ENCODE results near the gene RRP8.

GRCh38 chr11:6557063-6557462 is 46.4 kb downstream of the RRP8 start:
- no peak for TF ChIP-seq CTCF (IDR thresholded peaks at IDR 0.05 in 8 of 11, conservative IDR thresholded peaks at IDR 0.05 in 3 of 11)
- TF ChIP-seq POLR2AphosphoS5 (IDR thresholded peaks at IDR 0.05) = peak in 1 of 3 donors; percentile 20
